T-helper 2 cell treated with Interferon-gamma antibody and Interleukin-4, amounts not matched to agents 100 ng/mL and 5 ng/mL, for 36 hours (primary cell): ENCODE data around the gene TAS2R4. TPM values are rescaled to one million over a fixed set of nuclear protein-coding genes. Genes with fewer than 3 reads are reported as not detected.
"Not testable (repeated sequence)": the region's sequence is repeated elsewhere in the genome, so short reads cannot be mapped to it uniquely, and the experiment has no call there.

Experiments used
- intact Hi-C: fragments of 100-400 bp; cut with micrococcal nuclease; formaldehyde crosslinking; loops from one replicate; pipeline ENCODE4 v1.15.1; 2023
- total RNA-seq: library from RNA; stranded (reverse); gene quantifications from 2 replicates; pipeline ENCODE4 v1.2.3, GENCODE V29; 2022

The TAS2R4 gene
- 1.1 TPM in 2 replicates for total RNA-seq

GRCh38 chr7:141776374-141776773 is at the start of gene TAS2R4:
Gene TAS2R4, plus strand, starts transcription at chr7:141776674. Its CDS starts 1,815 bp downstream, at chr7:141778489.
- intact Hi-C loops, result no loop called here

- intact Hi-C loops, result no loop called here
Observed at GRCh38 chr7:141729020-141729419, 47.5 kb upstream of the TAS2R4 start.

- intact Hi-C loops, result loop anchor here (10.0 kb wide), 1 partner anchor 1037 kb away; the partner anchor contains the start of gene NDUFB2
Observed at GRCh38 chr7:141731476-141732149, 44.9 kb upstream of the TAS2R4 start.

- intact Hi-C loops, result loop anchor here (10.0 kb wide), 1 partner anchor 1042 kb away; the partner anchor contains the start of gene NDUFB2
Observed at GRCh38 chr7:141737118-141737835, 39.2 kb upstream of the TAS2R4 start.

GRCh38 chr7:141737836-141738591 is 38.5 kb upstream of the TAS2R4 start, which contains the start of gene SSBP1:
Gene SSBP1, plus strand, starts transcription at chr7:141738358. Its CDS starts 809 bp downstream, at chr7:141739167.
- intact Hi-C loops, result loop anchor here (1.0 to 10.0 kb wide), 9 partner anchors 36 to 1259 kb away; partner anchors contain the start of genes AGK, BRAF, DENND11 and MKRN1

- intact Hi-C loops, result loop anchor here (1.0 to 10.0 kb wide), 9 partner anchors 36 to 1260 kb away; partner anchors contain the start of genes AGK, BRAF, DENND11 and MKRN1
Observed at GRCh38 chr7:141738592-141739013, 37.9 kb upstream of the TAS2R4 start.

GRCh38 chr7:141739250-141739649 is 37.2 kb upstream of the TAS2R4 start:
- intact Hi-C loops, result loop anchor here (2.0 to 10.0 kb wide), 4 partner anchors 48 to 1260 kb away; partner anchors contain the start of genes MKRN1 and NDUFB2

GRCh38 chr7:141742229-141742628 is 34.2 kb upstream of the TAS2R4 start:
- intact Hi-C loops, result no loop called here

- intact Hi-C loops, result no loop called here
Observed at GRCh38 chr7:141744131-141744530, 32.3 kb upstream of the TAS2R4 start.

GRCh38 chr7:141748396-141748795 is 28.1 kb upstream of the TAS2R4 start:
- intact Hi-C loops, result no loop called here

- intact Hi-C loops, result not testable (repeated sequence)
Observed at GRCh38 chr7:141751904-141752303, 24.6 kb upstream of the TAS2R4 start.

- intact Hi-C loops, result no loop called here
Observed at GRCh38 chr7:141752634-141753033, 23.8 kb upstream of the TAS2R4 start.

- intact Hi-C loops, result loop anchor here (1.0 kb wide), 1 partner anchor 31 kb away; no protein-coding TSS in a partner anchor
Observed at GRCh38 chr7:141754939-141755338, 21.5 kb upstream of the TAS2R4 start.

- intact Hi-C loops, result no loop called here
Observed at GRCh38 chr7:141763797-141764196, 12.7 kb upstream of the TAS2R4 start, which contains the start of gene TAS2R3. Gene TAS2R3, plus strand, starts transcription at chr7:141764097. Its CDS starts 62 bp downstream, at chr7:141764159.

- intact Hi-C loops, result not testable (repeated sequence)
Observed at GRCh38 chr7:141770083-141770583, 6.3 kb upstream of the TAS2R4 start.

- intact Hi-C loops, result loop anchor here (1.0 to 2.0 kb wide), 3 partner anchors 31 to 132 kb away; partner anchors contain the start of gene SSBP1
Observed at GRCh38 chr7:141785706-141786552, 9.5 kb downstream of the TAS2R4 start.

- intact Hi-C loops, result no loop called here
Observed at GRCh38 chr7:141788296-141788695, 11.8 kb downstream of the TAS2R4 start.

GRCh38 chr7:141789917-141790316 is 13.4 kb downstream of the TAS2R4 start, which contains the start of gene TAS2R5:
Gene TAS2R5, plus strand, starts transcription at chr7:141790217. Its CDS starts 145 bp downstream, at chr7:141790362.
- intact Hi-C loops, result no loop called here

- intact Hi-C loops, result no loop called here
Observed at GRCh38 chr7:141792526-141792925, 16.1 kb downstream of the TAS2R4 start.

- intact Hi-C loops, result no loop called here
Observed at GRCh38 chr7:141820067-141820466, 43.6 kb downstream of the TAS2R4 start.
